ENCODE data around the gene TAOK1. TPM values are rescaled to one million over a fixed set of nuclear protein-coding genes. Genes with fewer than 3 reads are reported as not detected.

Gene TAOK1
- total RNA-seq, 2 experiments from 2014 or later, result 46.5 to 47.7 TPM

DNA sequence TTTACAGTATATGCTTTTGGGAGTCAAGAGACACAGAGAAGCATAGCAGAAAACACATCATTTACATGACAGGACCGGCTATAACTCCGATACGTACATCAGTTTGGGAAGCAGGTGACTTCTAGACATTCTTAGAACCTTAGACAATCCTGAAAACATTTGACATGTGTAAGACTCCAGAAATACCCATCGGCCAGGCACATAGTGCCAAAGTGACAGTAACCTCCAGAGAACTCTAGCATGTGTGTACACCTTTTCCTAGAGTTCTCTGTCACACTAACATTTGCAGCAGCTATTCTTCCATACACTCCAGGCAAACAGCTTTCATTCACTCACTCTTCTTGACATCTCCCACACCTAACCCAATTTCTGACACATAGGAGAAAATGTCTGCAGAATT lies 3.4 kb upstream of the TAOK1 start:
- Mint-ChIP-seq H3K4me3 (no peak overlapping the region), H3K9me3 (no peaks in the 10 kb centered on the region), H3K36me3 (ENCODE audit: low read depth) (peaks cover 4% of the 10 kb centered on the region), H3K4me1 (peaks cover 12% of the 10 kb centered on the region), H3K27me3 (no peaks in the 10 kb centered on the region), H3K27ac (no peak overlapping the region)
- no peak for DNase-seq
- CTCF ChIA-PET, result interaction anchor here (0.7 to 1.3 kb wide), 2 partner anchors 17 to 230 kb away, joined by 3 to 4 read pairs; no protein-coding TSS in a partner anchor
- POLR2A ChIA-PET, result no interaction called here

DNA sequence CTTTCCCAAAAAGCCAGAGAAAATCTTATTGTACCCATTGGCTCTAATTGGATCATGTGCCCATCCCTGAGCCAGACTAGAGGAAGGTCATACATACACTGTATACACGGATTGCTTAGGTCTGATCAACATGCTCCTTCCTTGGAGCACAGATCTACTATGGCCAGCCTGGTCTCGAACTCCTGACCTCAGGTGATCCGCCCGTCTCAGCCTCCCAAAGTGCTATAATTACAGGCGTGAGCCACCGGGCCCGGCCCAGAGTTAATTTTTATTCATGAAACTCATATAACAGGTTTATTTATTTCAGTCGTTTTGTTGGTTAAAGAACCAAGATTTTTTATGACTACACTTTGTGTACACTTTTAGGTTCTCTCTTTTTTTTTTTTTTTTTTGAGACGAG lies 1.2 kb upstream of the TAOK1 start:
- H3K36me3 Mint-ChIP-seq (ENCODE audit: low read depth), result peaks cover 19% of the 10 kb centered on the region
- no peak for DNase-seq
- H3K27ac Mint-ChIP-seq, result no peak overlapping the region
- ChIA-PET POLR2A (no interaction called here), CTCF (no interaction called here)
- H3K4me1 Mint-ChIP-seq, result peaks cover 31% of the 10 kb centered on the region
- no peaks in the 10 kb centered on the region for H3K27me3 Mint-ChIP-seq
- peak overlapping the region; percentile 83 for H3K4me3 Mint-ChIP-seq
- H3K9me3 Mint-ChIP-seq, result no peaks in the 10 kb centered on the region

DNA sequence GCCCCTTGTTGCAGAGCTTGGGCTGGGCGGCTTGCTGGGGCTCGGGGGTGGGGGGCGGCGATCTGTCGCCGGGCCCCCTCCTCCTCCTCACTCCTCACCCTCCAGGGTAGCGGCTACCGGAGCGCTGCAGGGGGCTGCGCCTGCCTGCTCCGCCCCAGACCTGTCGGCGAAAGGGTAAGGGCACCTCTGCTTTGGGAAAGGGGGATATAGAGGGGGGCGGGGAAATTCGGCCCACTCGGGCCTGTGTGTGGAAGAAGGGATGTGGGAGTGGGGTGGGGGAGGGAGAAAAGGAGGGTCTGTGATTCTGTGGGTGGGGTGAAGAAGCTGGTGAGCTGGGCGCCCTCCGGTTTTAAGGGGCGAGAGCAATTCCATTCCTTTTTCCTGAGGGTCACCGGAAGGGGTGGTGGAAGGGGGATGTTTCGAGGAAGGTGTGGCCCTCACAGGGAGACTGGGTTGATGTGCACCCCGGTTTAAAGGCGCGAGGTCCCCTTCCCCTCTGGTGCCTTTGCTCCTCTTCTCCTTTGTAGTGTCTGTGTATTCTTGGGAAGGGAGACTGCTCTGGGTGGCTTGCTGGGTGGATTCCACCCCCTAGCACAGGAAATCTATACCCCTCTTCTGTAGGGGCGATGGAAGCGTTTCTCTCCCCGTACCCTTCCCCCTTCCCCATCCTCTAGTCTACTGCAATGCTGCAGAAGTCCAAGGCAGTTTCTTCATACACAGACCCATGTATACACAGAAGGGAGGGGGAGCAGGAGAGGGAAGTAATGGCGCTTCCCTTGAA lies 878 bp downstream of the TAOK1 start:
- Mint-ChIP-seq H3K9me3 (no peaks in the 10 kb centered on the region), H3K27me3 (no peaks in the 10 kb centered on the region), H3K4me1 (peaks cover 39% of the 10 kb centered on the region), H3K4me3 (peak overlapping the region; percentile 95), H3K36me3 (ENCODE audit: low read depth) (peaks cover 21% of the 10 kb centered on the region), H3K27ac (peak overlapping the region; percentile 94)
- ChIA-PET CTCF (no interaction called here), POLR2A (no interaction called here)
- DNase-seq, result peak; percentile 10

DNA sequence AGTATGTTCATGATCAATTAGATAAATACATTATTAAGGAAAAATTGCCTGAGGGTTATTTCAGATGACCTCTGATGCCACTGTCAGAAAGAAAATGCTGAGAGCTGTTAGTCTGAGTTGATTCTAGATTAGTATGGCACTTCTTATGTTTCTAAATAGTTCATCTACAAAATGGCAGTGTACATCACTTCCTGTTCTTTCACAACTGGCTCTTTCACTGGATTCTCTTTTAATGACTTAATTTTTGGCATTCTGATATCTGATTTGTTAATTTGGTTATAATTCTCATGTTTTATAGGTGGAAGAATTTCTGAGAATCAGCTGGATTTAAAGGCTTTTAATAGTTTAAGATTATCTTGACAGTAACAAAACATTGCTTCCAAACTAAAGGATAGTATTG lies 3.3 kb downstream of the TAOK1 start:
- CTCF ChIA-PET, result interaction anchor here (0.6 kb wide), 2 partner anchors 27 to 252 kb away, joined by 3 read pairs; no protein-coding TSS in a partner anchor
- DNase-seq, result no peak
- Mint-ChIP-seq H3K36me3 (ENCODE audit: low read depth) (peaks cover 24% of the 10 kb centered on the region), H3K27me3 (no peaks in the 10 kb centered on the region), H3K27ac (peak overlapping the region; percentile 27), H3K9me3 (no peaks in the 10 kb centered on the region), H3K4me3 (no peak overlapping the region), H3K4me1 (peaks cover 39% of the 10 kb centered on the region)
- POLR2A ChIA-PET, result no interaction called here

DNA sequence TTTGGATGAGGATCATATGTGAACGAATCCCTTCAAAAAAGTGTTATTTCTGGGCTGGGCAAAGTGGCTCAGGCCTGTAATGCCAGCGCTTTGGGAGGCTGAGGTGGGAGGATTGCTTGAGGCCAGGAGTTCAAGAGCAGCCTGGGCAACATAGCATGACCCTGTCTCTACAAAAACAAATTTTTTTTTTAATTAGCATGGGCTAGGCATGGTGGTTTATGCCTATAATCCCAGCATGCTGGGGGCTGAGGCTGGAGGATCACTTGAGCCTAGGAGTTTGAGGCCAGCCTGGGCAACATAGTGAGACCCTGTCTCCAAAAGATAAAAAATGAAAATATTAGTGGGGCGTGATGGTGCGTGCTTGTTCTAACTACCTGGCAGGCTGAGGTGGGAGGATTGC lies 4.6 kb downstream of the TAOK1 start:
- H3K36me3 Mint-ChIP-seq (ENCODE audit: low read depth), result peaks cover 30% of the 10 kb centered on the region
- no peak overlapping the region for H3K4me3 Mint-ChIP-seq
- peaks cover 34% of the 10 kb centered on the region for H3K4me1 Mint-ChIP-seq
- CTCF ChIA-PET, result no interaction called here
- no peaks in the 10 kb centered on the region for H3K27me3 Mint-ChIP-seq
- no peak for DNase-seq
- POLR2A ChIA-PET, result no interaction called here
- H3K9me3 Mint-ChIP-seq, result no peaks in the 10 kb centered on the region
- H3K27ac Mint-ChIP-seq, result no peak overlapping the region

DNA sequence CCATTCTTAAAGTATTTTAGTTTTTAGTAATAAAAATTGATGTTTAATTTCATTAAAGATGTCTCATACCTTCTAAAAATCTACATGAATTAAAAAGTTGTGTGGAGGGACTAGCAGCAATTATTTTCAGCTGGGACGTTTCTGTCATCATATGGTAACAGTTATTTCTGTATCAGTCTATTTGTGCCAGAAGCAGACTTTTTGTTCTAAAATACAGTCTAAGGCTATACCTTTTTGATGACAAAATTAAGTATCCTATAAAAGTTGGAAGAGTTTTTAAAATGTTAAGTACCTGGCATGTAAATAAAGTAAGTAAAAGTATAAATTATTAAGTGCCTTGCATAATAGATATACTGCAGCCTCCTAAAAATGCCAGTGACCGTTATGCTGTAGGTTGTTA lies 5.9 kb downstream of the TAOK1 start:
- Mint-ChIP-seq H3K9me3 (peaks cover 3% of the 10 kb centered on the region), H3K27me3 (no peaks in the 10 kb centered on the region), H3K4me3 (no peak overlapping the region), H3K4me1 (peaks cover 32% of the 10 kb centered on the region), H3K36me3 (ENCODE audit: low read depth) (peaks cover 37% of the 10 kb centered on the region), H3K27ac (no peak overlapping the region)
- no peak for DNase-seq
- ChIA-PET CTCF (interaction anchor here (1.0 kb wide), 1 partner anchor 196 kb away, joined by 3 read pairs; no protein-coding TSS in a partner anchor), POLR2A (no interaction called here)

DNA sequence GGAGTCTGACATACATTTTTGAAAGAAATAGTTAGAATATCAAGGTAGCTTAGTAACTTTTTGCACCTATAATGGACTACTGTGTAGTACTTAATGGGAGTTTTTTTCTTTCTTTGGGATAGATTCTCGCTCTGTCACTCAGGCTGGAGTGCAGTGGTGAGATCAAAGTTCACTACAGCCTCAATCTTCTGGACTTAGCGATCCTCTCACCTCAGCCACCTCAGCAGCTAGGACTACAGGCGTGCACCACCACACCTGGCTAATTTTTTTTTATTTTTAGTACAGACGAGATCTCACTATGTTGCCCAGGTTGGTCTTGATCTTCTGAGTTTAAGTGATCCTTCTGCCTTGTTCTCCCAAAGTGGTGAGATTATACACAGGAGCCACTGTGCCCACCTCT lies 9.5 kb downstream of the TAOK1 start:
- Mint-ChIP-seq H3K27ac (no peak overlapping the region), H3K36me3 (ENCODE audit: low read depth) (peaks cover 29% of the 10 kb centered on the region), H3K9me3 (peaks cover 3% of the 10 kb centered on the region), H3K27me3 (no peaks in the 10 kb centered on the region), H3K4me1 (peaks cover 10% of the 10 kb centered on the region), H3K4me3 (no peak overlapping the region)
- ChIA-PET POLR2A (no interaction called here), CTCF (interaction anchor here (0.6 kb wide), 1 partner anchor 101 kb away, joined by 3 read pairs; no protein-coding TSS in a partner anchor)
- no peak for DNase-seq

DNA sequence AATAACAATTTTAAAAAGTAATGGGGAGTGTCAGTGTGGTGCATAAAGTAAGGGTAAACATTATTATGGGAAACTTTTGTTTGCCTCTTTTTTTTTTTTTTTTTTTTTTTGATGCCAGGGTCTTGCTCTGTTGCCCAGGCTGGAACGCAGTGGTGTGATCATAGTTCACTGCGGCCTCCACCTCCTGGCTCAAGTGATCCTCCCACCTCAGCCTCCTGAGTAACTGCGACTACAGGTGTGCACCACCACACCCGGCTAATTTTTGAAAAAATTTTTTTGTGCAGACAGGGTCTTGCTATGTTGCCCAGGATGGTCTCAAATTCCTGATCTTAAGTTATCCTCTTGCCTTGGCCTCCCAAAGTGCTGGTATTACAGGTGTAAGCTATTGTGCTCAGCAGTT lies 10.7 kb downstream of the TAOK1 start:
- Mint-ChIP-seq H3K36me3 (ENCODE audit: low read depth) (peaks cover 30% of the 10 kb centered on the region), H3K27ac (no peak overlapping the region), H3K4me1 (peaks cover 6% of the 10 kb centered on the region), H3K4me3 (no peak overlapping the region), H3K27me3 (no peaks in the 10 kb centered on the region), H3K9me3 (peaks cover 3% of the 10 kb centered on the region)
- CTCF ChIA-PET, result interaction anchor here (0.6 kb wide), 1 partner anchor 161 kb away, joined by 3 read pairs; no protein-coding TSS in a partner anchor
- POLR2A ChIA-PET, result no interaction called here
- no peak for DNase-seq

DNA sequence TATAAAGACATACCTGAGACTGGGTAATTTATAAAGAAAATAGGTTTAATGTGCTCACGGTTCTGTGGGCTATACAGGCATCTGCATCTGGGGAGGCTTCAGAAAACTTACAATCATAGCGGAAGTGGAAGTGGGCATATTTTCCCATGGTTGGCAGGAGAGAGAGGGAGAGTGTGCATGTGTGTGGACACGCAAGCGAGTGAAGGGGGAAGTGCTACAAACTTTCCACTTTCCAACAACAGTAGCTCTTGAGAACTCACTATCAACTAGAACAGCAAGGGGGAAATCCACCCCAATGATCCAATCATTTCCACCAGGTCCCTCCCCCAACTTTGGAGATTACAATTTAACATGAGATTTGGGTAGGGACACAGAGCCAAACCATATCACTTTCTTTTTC lies 11.1 kb downstream of the TAOK1 start:
- DNase-seq, result no peak
- Mint-ChIP-seq H3K4me1 (peaks cover 6% of the 10 kb centered on the region), H3K27ac (no peak overlapping the region), H3K4me3 (no peak overlapping the region), H3K36me3 (ENCODE audit: low read depth) (peaks cover 33% of the 10 kb centered on the region), H3K27me3 (no peaks in the 10 kb centered on the region), H3K9me3 (peaks cover 3% of the 10 kb centered on the region)
- POLR2A ChIA-PET, result no interaction called here
- CTCF ChIA-PET, result interaction anchor here (2.9 kb wide), 1 partner anchor 31 kb away, joined by 7 read pairs; no protein-coding TSS in a partner anchor

DNA sequence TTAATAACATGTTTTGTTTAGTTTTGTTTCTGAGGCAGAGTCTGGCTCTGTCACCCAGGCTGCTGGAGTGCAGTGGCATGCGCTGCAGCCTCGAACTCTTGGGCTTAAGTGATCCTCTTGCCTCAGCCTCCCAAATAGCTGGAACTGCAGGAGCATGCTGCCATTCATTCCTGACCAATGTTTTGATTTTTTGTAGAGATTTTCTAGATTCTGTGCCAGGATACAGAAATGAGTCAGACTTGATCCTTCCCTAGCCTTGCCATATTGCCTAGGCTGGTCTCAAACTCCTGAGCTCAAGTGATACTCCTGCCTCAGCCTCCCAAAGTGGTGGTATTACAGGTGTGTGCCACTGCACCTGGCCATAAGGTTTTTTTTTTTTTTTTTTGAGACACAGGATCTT lies 17.7 kb downstream of the TAOK1 start:
- Mint-ChIP-seq H3K4me3 (no peak overlapping the region), H3K36me3 (ENCODE audit: low read depth) (peaks cover 26% of the 10 kb centered on the region), H3K4me1 (peaks cover 15% of the 10 kb centered on the region), H3K27ac (no peak overlapping the region), H3K9me3 (no peaks in the 10 kb centered on the region), H3K27me3 (no peaks in the 10 kb centered on the region)
- no peak for DNase-seq
- POLR2A ChIA-PET, result no interaction called here
- CTCF ChIA-PET, result interaction anchor here (0.7 kb wide), 1 partner anchor 24 kb away, joined by 3 read pairs; no protein-coding TSS in a partner anchor

DNA sequence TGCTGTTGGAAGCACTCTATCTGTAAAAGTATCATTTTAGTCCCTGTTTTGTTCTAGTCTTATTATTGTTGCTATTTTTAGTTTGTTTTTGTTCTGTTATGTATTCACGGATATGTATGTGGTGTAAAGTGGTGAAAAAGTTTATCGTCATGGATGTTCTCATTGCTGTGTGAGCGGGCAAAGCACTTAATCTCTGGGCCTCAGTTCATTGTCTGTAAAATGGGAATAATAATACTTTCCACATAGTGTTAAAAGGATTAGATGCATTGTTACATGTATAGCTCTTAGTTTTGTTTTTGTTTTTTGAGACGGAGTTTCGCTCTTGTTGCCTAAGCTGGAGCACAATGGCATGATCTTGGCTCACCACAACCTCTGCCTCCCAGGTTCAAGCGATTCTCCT lies 19.8 kb downstream of the TAOK1 start:
- H3K9me3 Mint-ChIP-seq, result no peaks in the 10 kb centered on the region
- peaks cover 19% of the 10 kb centered on the region for H3K36me3 Mint-ChIP-seq (ENCODE audit: low read depth)
- peaks cover 16% of the 10 kb centered on the region for H3K4me1 Mint-ChIP-seq
- H3K27me3 Mint-ChIP-seq, result no peaks in the 10 kb centered on the region
- H3K27ac Mint-ChIP-seq, result no peak overlapping the region
- no peak for DNase-seq
- no peak overlapping the region for H3K4me3 Mint-ChIP-seq
- ChIA-PET CTCF (interaction anchor here (0.5 to 0.6 kb wide), 2 partner anchors 30 to 33 kb away, joined by 4 to 5 read pairs; no protein-coding TSS in a partner anchor), POLR2A (no interaction called here)

DNA sequence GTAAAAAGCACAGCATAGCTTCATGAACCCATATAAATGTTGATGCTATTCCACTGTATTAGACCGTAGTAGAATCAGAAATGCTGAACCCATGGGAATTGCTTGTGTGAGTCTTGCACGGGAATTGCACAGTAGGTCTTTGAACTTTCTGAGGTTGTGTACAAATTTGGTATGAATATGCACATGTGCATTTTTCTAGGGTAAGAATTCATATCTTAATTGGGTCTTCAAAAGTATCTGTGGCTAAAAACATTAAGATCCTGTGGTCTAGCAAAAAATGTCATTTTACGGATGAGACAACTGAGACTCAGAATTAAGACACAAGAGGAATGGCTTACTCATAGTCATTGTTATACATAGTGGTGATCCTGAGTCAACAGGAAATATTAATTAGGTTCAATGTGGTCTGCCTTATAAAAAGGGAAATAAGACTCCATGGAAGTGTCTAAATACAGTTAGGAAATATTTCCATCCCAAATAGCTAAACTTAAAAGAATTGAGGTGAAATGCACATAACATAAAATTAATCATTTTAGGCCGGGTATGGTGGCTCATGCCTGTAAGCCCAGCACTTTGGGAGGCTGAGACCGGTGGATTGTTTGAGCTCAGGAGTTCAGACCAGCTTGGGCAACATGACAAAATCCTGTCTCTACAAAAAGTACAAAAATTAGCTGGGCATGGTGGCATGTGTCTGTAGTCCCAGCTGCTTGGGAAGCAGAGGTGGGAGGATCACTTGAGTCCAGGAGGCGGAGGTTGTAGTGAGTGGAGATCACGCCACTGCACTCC lies 22.8 kb downstream of the TAOK1 start:
- H3K36me3 Mint-ChIP-seq (ENCODE audit: low read depth), result peaks cover 10% of the 10 kb centered on the region
- no peak for DNase-seq
- H3K4me1 Mint-ChIP-seq, result peaks cover 11% of the 10 kb centered on the region
- POLR2A ChIA-PET, result no interaction called here
- no peaks in the 10 kb centered on the region for H3K27me3 Mint-ChIP-seq
- no peak overlapping the region for H3K4me3 Mint-ChIP-seq
- CTCF ChIA-PET, result no interaction called here
- no peak overlapping the region for H3K27ac Mint-ChIP-seq
- no peaks in the 10 kb centered on the region for H3K9me3 Mint-ChIP-seq

DNA sequence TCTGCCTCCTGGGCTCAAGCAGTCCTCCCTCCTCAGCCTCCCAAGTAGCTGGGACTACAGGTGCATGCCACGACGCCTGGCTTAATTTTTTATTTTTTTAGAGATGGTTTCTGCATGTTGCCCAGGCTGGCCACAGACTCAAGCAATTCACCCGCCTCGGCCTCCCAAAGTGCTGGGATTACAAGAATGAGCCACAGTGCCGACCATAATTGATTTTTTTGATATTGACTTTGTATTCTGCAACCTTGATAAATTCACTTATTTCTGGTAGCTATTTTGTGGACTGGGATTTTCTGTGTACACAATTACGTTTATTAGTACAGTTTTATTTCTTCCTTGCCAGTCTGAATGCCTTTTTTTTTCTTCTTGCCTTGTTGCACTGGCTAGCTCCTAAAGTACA lies 30.0 kb downstream of the TAOK1 start:
- H3K4me1 Mint-ChIP-seq, result peaks cover 1% of the 10 kb centered on the region
- POLR2A ChIA-PET, result no interaction called here
- no peaks in the 10 kb centered on the region for H3K9me3 Mint-ChIP-seq
- peaks cover 8% of the 10 kb centered on the region for H3K36me3 Mint-ChIP-seq (ENCODE audit: low read depth)
- H3K27ac Mint-ChIP-seq, result no peak overlapping the region
- DNase-seq, result no peak
- H3K4me3 Mint-ChIP-seq, result no peak overlapping the region
- CTCF ChIA-PET, result interaction anchor here (1.0 kb wide), 1 partner anchor 19 kb away, joined by 5 read pairs; no protein-coding TSS in a partner anchor
- H3K27me3 Mint-ChIP-seq, result no peaks in the 10 kb centered on the region

Data from activated CD4-positive, alpha-beta T cell treated with anti-CD3 and anti-CD28 coated beads, Interleukin-2, amount 10 ng/mL, durations not matched to agents 7 days and 5 days (primary cell).